Stimulated activated naive CD8-positive, alpha-beta T cell treated with anti-CD3 and anti-CD28 coated beads, Interleukin-15, amount 100 ng/mL, for 72 hours (primary cell): ENCODE data around the gene NDC1.
A peak's percentile ranks its signal among the peaks of the same experiment; 100 is the strongest.
"Not testable (repeated sequence)": the region's sequence is repeated elsewhere in the genome, so short reads cannot be mapped to it uniquely, and the experiment has no call there.

Experiments
- ATAC-seq: fragments of 150-1000 bp; cut with Tn5 transposase; 2 replicates; pipeline ENCODE4 v1.10.0; 2021; ENCODE audit warnings: mild to moderate bottlenecking, moderate library complexity
- DNase-seq, 2 donors: peaks; one replicate each; pipeline ENCODE4 v3.0.0; 2021 to 2022
- H3K27ac Mint-ChIP-seq, 2 donors: one replicate each; pipeline ENCODE4 v1.8.0; 2022; ENCODE audit warnings: mild to moderate bottlenecking in 2 of 2, mixed read lengths in 2 of 2, moderate library complexity in 2 of 2
- H3K27me3 Mint-ChIP-seq: one replicate; pipeline ENCODE4 v1.8.0; 2022; ENCODE audit warnings: mixed read lengths
- H3K4me1 Mint-ChIP-seq: one replicate; pipeline ENCODE4 v1.8.0; 2022; ENCODE audit warnings: mild to moderate bottlenecking, mixed read lengths
- H3K4me3 Mint-ChIP-seq, 2 donors: one replicate each; pipeline ENCODE4 v1.8.0; 2022; ENCODE audit warnings: mild to moderate bottlenecking in 2 of 2, mixed read lengths in 2 of 2, moderate library complexity in 1 of 2
- H3K9me3 Mint-ChIP-seq, 2 donors: one replicate each; pipeline ENCODE4 v1.8.0; 2022; ENCODE audit warnings: mixed read lengths in 2 of 2

Gene NDC1, protein sequence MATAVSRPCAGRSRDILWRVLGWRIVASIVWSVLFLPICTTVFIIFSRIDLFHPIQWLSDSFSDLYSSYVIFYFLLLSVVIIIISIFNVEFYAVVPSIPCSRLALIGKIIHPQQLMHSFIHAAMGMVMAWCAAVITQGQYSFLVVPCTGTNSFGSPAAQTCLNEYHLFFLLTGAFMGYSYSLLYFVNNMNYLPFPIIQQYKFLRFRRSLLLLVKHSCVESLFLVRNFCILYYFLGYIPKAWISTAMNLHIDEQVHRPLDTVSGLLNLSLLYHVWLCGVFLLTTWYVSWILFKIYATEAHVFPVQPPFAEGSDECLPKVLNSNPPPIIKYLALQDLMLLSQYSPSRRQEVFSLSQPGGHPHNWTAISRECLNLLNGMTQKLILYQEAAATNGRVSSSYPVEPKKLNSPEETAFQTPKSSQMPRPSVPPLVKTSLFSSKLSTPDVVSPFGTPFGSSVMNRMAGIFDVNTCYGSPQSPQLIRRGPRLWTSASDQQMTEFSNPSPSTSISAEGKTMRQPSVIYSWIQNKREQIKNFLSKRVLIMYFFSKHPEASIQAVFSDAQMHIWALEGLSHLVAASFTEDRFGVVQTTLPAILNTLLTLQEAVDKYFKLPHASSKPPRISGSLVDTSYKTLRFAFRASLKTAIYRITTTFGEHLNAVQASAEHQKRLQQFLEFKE

DNA sequence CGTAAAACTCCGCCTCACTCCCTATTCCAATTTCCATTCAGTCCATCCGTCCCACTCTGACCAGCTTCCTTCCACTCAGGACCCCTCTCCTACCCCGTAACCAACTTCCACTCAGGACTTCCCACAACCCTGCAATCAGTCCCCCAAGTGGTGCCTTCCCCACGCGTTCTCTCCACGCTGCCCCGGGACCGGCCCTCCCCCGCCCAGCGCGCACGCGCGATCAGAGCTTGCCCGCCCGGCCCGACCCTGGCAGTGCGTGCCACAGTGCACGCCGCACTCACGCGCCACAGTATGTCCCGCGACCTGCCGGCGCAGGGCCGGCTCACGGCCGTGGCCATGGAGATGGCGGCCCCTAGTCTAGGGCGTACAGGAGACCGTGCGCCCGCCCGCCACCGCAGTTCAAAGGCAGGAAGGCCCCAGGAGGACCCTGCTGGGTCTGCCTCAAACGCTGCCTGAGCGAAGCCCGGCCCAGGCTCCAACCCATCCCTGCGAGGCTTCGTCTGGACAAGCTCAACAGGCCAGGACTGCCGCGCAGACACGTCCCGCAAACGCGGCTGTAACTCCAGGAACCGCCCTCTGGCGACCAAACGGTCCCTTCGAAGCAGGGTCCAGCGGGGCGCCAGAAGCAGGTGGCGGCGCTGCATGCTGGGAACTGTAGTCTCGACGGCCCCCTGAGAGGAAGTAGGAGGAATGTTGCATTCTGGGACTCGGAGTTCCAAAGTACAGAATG, at the start of gene NDC1:
Gene NDC1 (minus strand): TSS at position 373 of the 730 bp plus-strand sequence. CDS start 35 bp downstream, at position 338.
- H3K27me3 Mint-ChIP-seq = no peaks in the 10 kb centered on the region
- peak; percentile 90 to 91 for DNase-seq
- peak; percentile 98 for ATAC-seq
- H3K9me3 Mint-ChIP-seq = no peaks in the 10 kb centered on the region
- H3K27ac Mint-ChIP-seq = peak within 1 kb of the TSS; percentile 100
- peaks cover 28% of the 10 kb centered on the region for H3K4me1 Mint-ChIP-seq
- peak within 1 kb of the TSS; percentile 97 to 99 for H3K4me3 Mint-ChIP-seq

DNA sequence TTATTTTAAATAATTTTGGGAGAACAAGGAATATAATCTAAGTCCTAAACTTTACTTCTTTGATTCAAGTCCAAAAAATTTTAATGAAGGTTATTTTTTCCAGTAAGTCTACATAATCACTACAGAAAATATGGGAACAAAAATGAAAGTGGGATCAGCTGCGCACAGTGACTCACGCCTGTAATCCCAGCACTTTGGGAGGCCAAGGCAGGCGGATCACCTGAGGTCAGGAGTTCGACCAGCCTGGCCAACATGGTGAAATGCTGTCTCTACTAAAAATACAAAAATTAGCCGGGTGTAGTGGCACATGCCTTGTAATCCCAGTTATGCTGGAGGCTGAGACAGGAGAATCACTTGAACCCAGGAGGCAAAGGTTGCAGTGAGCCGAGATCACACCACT, 45.5 kb upstream of the NDC1 start:
- not testable (repeated sequence) for DNase-seq, H3K4me3 Mint-ChIP-seq, ATAC-seq, H3K27me3 Mint-ChIP-seq, H3K9me3 Mint-ChIP-seq, H3K27ac Mint-ChIP-seq
- H3K4me1 Mint-ChIP-seq = peaks cover 14% of the 10 kb centered on the region

DNA sequence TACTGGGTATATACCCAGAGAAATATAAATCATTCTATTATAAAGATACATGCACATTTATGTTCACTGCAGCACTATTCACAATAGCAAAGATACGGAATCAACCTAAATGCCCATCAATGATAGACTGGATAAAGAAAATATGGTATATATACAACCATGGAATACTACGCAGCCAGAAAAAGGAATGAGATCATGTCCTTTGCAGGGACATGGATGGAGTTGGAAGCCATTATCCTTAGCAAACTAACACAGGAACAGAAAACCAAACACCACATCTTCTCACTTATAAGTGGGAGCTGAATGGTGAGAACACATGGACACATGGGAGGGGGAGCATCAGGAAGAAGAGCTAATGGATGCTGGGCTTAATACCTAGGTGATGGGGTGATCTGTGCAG, 43.8 kb upstream of the NDC1 start:
- H3K4me3 Mint-ChIP-seq, DNase-seq, ATAC-seq, H3K27me3 Mint-ChIP-seq, H3K27ac Mint-ChIP-seq, H3K9me3 Mint-ChIP-seq, H3K4me1 Mint-ChIP-seq: not testable (repeated sequence)

DNA sequence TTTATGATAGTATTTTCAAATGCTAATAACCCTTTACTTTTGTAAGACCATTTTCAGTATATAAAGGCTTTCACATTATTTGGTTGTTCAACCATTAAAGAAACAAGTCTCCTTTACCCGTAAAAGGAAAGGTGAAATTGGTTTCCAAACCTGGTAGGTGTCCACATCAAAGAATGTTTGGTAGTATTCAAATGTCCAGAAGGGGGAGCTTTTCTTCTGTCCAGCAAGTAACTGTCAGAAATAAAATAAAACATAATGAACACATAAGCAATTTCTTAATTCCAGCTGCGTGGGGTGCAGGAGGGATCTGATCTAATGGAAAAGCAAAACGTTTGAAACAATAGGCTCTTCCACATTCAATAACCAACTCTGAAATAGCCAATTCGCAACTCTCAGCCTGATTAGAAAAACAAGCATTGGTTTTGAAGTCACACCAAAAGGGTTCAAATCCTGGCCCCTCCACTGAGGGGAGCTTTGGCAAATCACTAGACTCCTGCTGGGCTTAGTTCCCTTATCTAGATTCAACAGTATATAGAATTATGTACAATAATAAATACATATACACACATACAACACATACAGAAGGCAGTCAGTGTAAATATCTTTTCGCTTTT, 40.5 kb upstream of the NDC1 start:
- Mint-ChIP-seq H3K27ac (no peak overlapping the region), H3K27me3 (no peaks in the 10 kb centered on the region), H3K4me1 (no peaks in the 10 kb centered on the region), H3K4me3 (no peak overlapping the region), H3K9me3 (no peaks in the 10 kb centered on the region)
- no peak for DNase-seq
- ATAC-seq = no peak

DNA sequence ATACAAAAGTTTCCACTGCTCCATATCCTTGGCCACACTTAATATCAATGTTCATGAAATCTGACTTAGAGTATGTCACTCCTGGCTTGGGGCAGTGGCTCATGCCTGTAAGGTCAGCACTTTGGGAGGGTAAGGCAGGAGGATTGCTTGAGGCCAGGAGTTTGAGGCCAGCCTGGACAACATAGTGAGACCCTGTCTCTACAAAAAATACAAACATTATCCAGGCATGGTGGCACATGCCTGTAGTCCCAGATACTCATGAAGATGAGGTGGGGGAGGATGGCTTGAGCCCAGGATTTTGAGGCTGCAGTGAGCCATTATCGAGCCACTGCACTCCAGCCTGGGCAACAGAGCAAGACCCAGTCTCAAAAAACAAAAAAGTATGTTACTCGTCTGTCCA, 37.1 kb upstream of the NDC1 start:
- not testable (repeated sequence) for H3K4me1 Mint-ChIP-seq, ATAC-seq, DNase-seq, H3K27ac Mint-ChIP-seq, H3K4me3 Mint-ChIP-seq, H3K27me3 Mint-ChIP-seq, H3K9me3 Mint-ChIP-seq

DNA sequence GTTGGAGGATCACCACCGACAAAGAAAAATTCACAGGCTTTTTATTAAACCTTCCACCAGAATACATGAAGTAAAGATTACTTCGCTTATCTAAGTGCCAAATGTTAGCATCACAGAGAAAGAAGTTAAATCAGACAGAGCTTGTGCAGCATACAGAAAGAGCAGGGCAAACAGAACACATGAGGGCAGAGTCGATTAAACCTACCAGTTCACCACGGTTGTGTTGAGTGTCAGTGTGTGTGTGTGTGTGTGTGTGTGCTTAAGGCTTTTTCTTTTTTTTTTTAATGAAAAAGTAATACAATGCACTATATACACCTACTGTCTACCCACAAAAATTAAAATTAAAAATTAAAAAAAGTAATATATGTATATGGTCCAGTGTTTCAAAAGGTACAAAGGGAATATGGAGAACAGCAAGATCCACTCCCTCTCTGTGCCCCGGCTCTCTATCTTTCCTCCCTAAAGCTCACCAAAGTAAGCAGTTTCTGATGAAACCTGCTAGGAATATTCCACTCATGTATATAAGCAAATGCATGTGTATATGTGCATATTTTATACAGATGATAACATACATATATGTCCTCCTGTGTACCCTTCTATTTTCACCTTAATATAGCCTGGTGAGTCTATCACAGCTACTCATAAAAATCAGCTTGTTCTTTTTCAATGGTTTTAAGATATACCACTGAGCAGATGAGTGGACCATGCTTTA, 33.8 kb upstream of the NDC1 start:
- H3K4me3 Mint-ChIP-seq = no peak overlapping the region
- no peak overlapping the region for H3K27ac Mint-ChIP-seq
- ATAC-seq (no peak), DNase-seq (no peak)
- no peaks in the 10 kb centered on the region for H3K27me3 Mint-ChIP-seq
- H3K4me1 Mint-ChIP-seq = no peaks in the 10 kb centered on the region
- no peaks in the 10 kb centered on the region for H3K9me3 Mint-ChIP-seq

DNA sequence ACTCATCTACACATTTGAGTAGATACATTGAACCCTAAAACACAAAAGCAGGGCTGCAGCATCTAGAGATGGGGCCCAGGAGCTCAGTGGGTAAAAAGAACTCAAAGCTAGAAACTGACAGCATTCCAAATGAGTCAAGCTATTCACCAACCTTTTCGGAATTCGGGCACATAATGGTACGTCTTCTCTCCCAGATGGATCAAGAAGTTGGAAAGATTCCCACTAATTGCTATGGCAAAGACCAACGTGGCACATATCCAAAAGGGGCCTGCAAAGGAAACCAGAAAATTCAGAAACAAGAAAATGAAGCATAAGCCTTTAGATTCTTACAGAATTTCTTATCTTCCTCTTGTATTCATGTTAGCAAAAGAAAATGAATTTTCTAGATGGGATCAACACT, 33.1 kb upstream of the NDC1 start:
- Mint-ChIP-seq H3K4me3 (no peak overlapping the region), H3K27me3 (no peaks in the 10 kb centered on the region), H3K27ac (no peak overlapping the region), H3K9me3 (no peaks in the 10 kb centered on the region), H3K4me1 (no peaks in the 10 kb centered on the region)
- ATAC-seq (no peak), DNase-seq (no peak)

DNA sequence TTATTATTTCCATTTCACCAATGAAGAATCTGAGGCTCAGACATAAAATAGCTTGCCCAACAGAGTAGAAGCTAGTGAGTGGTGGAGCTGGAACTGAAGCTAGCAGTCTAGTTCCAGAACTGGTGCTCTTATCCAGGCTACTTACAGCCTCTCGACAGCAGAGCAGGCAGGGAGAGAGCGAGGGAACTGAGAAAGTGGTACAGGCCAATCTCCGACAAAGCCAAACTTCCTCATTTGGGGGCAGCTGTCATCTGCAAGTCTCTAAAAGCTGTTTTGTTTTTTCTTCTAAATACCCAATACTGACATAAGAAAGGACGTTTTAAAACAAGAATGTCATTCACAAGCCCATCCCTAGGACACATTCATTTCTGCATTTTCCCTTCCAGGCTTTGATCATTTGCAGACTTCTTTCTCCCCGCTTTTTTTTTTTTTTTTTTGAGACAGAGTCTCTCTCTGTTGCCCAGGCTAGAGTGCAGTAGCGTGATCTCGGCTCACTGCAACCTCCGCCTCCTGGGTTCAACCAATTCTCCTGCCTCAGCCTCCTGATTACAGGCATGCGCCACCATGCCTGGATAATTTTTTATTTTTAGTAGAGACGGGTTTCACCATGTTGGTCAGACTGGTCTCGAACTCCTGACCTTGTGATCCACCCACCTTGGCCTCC, 31.5 kb upstream of the NDC1 start:
- no peaks in the 10 kb centered on the region for H3K27me3 Mint-ChIP-seq
- H3K4me1 Mint-ChIP-seq = no peaks in the 10 kb centered on the region
- H3K27ac Mint-ChIP-seq = no peak overlapping the region
- H3K4me3 Mint-ChIP-seq = no peak overlapping the region
- no peak for DNase-seq
- no peaks in the 10 kb centered on the region for H3K9me3 Mint-ChIP-seq
- no peak for ATAC-seq

DNA sequence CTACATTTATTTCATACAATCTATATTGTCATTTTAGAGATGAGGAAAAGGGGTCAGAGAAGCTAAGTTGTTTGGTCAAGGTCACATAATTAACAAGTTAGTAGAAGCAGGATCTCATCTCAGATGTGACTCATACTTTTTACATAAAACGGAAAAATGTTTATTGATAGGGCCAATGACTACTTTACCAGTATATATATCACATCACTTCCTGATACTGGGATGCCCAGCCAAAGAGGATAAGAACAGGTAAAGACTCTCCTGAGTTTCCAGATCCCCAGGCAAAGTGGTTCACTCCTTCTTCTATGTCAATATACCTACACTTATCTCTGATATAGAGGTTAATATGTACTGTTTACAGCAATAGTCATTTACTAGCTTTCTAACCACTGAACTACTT, 30.5 kb upstream of the NDC1 start:
- DNase-seq = no peak
- no peak for ATAC-seq
- H3K4me3 Mint-ChIP-seq = no peak overlapping the region
- H3K4me1 Mint-ChIP-seq = no peaks in the 10 kb centered on the region
- H3K9me3 Mint-ChIP-seq = no peaks in the 10 kb centered on the region
- H3K27me3 Mint-ChIP-seq = no peaks in the 10 kb centered on the region
- no peak overlapping the region for H3K27ac Mint-ChIP-seq

DNA sequence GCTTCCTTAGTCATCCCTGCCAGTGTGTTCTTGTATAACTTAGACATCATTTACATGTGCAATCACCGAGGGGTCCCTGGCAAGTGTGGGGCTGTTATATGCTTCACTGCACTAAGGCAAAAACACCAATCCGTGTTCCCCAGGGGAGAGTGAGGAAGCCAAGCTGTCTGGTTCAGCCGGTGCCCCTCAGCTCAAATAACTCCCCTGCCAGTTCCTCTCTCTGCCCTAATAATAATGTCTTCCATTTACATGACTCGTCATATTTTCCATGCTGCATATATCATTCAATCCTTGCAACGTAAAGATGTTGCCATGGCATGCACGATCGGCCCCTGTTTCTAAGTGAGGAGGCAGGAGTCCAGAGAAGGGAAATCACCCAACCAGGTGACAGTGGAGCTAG, 24.4 kb upstream of the NDC1 start:
- ATAC-seq (no peak), DNase-seq (no peak)
- Mint-ChIP-seq H3K9me3 (no peaks in the 10 kb centered on the region), H3K4me1 (peaks cover 13% of the 10 kb centered on the region), H3K4me3 (no peak overlapping the region), H3K27ac (no peak overlapping the region), H3K27me3 (no peaks in the 10 kb centered on the region)

DNA sequence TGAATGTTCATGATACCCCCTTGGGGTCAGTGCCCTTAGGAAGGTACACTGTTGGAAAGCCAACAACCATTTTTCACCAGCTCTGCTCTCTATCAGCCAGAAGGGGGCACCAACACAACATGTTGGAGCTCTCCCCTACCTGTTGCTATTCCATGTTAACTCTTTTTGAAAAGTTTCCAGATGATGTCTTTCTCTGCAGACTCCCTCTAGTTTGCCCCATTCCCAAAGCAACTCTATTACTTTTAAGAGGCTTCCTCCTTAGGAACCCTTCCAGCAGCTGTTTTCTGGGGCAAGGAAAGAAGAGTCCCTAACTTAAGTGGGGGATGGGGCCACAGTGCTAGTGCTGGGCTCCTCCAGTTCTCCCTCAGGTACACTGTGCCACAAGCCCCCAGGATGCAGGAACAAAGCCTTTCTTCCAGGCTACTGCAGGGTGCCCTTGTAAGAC, 22.9 kb upstream of the NDC1 start:
- ATAC-seq = peak; percentile 81
- H3K27ac Mint-ChIP-seq = no peak overlapping the region
- H3K4me1 Mint-ChIP-seq = peaks cover 13% of the 10 kb centered on the region
- H3K4me3 Mint-ChIP-seq = no peak overlapping the region
- H3K9me3 Mint-ChIP-seq = no peaks in the 10 kb centered on the region
- DNase-seq = peak; percentile 34 to 38
- no peaks in the 10 kb centered on the region for H3K27me3 Mint-ChIP-seq

DNA sequence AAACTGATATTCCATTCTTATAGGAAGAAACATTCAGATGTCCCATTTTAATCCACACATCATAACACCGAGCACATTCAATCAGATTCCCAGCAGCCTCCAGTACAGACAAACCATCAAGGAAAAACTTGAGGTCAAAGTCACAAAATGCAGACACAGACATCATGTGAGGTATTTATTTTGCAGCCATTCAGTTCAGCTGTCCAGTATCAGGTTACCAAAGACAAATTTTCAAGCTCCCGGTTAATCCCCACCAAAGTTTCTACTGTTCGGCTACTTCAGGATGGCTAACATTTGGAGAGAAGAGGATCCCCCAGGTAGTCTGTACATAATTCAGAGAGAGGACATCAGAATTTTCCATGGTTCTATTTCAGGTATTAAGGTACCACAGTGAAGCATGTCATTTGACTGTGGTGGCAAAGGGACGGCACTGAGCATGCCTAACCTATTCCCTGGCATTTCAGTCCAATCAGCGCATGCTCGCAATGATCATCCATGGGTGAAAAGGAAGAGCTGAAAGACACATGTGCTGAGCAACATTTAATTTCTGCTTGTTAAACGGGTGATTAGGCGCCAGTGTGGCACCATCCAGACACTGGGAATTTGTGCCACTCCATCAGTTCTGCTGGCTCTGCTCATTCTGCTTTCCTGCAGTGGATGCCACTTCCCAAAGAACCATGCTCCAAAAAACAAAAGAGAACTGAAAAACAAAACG, 13.6 kb upstream of the NDC1 start:
- H3K9me3 Mint-ChIP-seq = no peaks in the 10 kb centered on the region
- no peak overlapping the region for H3K4me3 Mint-ChIP-seq
- H3K27me3 Mint-ChIP-seq = no peaks in the 10 kb centered on the region
- ATAC-seq (no peak), DNase-seq (no peak)
- H3K27ac Mint-ChIP-seq = no peak overlapping the region
- H3K4me1 Mint-ChIP-seq = no peaks in the 10 kb centered on the region

DNA sequence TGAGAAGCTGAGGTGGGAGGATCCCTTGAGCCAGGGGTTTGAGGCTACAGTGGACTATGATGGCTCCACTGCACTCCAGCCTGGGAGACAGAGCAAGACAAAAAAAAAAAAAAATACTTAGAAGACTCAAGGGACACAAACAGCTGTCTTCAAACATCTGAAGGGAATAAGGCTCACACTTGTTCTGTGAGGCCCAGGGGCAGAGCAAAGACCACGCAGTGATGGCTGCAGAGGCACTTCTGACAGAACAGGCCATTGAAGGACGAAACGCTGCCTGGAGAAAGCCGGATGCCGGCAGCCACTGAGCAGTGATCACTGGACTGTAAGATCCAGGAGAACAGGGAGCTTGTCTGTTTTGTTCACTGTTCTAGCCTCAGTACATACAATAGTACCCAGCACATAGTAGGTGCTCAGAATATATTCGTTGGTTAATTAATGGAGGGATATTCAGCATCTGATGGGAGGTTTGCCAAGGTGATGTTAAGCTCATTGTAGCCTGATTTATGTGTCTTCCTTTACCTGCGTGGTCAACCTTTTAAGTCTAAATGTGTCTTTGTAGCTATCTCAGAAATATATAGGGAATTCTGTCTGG, 12.1 kb upstream of the NDC1 start:
- H3K4me3 Mint-ChIP-seq = no peak overlapping the region
- ATAC-seq = no peak
- DNase-seq = no peak
- no peaks in the 10 kb centered on the region for H3K4me1 Mint-ChIP-seq
- H3K9me3 Mint-ChIP-seq = no peaks in the 10 kb centered on the region
- H3K27ac Mint-ChIP-seq = no peak overlapping the region
- H3K27me3 Mint-ChIP-seq = no peaks in the 10 kb centered on the region

DNA sequence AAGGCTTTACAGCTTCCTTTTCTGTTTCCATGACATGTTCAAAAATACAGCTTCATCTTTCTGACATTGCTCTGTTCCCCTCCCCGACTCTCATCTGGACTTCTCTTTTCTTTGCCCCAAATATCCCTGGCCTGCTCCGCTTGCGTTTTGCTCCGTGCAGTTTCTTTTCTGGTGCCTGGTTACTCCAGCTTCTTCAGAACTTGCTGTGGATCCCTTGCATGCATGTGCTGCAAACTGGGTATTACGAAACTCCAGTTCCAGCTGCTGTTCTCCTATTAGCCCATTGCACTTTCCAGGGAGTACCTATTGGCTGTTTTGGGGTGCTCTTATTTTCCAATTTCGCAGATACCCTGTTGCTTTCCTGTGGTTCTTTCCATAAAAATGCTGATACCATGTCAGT, 9.9 kb upstream of the NDC1 start:
- Mint-ChIP-seq H3K27ac (no peak overlapping the region), H3K4me3 (no peak overlapping the region), H3K27me3 (no peaks in the 10 kb centered on the region), H3K4me1 (no peaks in the 10 kb centered on the region), H3K9me3 (no peaks in the 10 kb centered on the region)
- ATAC-seq (no peak), DNase-seq (no peak)
